GM12878 (cell line): Measurements from ENCODE around the gene MSH4.

Experiments used
- CREB1 ChIP-seq: IDR thresholded peaks from 2 replicates; pipeline ENCODE4 v1.6.1; 2012; ENCODE audit warnings: low read depth, mild to moderate bottlenecking, inconsistent platforms
- RAD51 ChIP-seq: fragments of 450-650 bp; IDR thresholded peaks from 2 replicates; pipeline ENCODE4 v1.6.1; 2016; ENCODE audit warnings: moderate library complexity, mild to moderate bottlenecking, inconsistent platforms

GRCh38 chr1:75771978-75772377, 24.7 kb upstream of the MSH4 start:
- TF ChIP-seq CREB1 (no peak), RAD51 (no peak)
